ENCODE data around the gene PRR18. TPM values are rescaled to one million over a fixed set of nuclear protein-coding genes. Genes with fewer than 3 reads are reported as not detected.

PRR18 gene
- total RNA-seq, 1 donor from 2014 or later, result not detected

Other genes with a start within 250 kb of the PRR18 start
- not detected in 2 replicates for gene TBXT, start 140.5 kb downstream of the PRR18 start, total RNA-seq
- 57.6 and 63.3 TPM in 2 replicates for gene SFT2D1, start 34.2 kb upstream of the PRR18 start, total RNA-seq
- 17.3 and 19.1 TPM in 2 replicates for gene MPC1, start 74.5 kb upstream of the PRR18 start, total RNA-seq